Measurements from ENCODE around the gene PEF1. TPM values are rescaled to one million over a fixed set of nuclear protein-coding genes. Genes with fewer than 3 reads are reported as not detected.

PEF1 gene
- total and polyA plus RNA-seq, 2 of the 8 experiments (the other 6 are each of a cell fraction or from before 2014, with no cell fraction given), result 35.2 to 69.2 TPM

DNA sequence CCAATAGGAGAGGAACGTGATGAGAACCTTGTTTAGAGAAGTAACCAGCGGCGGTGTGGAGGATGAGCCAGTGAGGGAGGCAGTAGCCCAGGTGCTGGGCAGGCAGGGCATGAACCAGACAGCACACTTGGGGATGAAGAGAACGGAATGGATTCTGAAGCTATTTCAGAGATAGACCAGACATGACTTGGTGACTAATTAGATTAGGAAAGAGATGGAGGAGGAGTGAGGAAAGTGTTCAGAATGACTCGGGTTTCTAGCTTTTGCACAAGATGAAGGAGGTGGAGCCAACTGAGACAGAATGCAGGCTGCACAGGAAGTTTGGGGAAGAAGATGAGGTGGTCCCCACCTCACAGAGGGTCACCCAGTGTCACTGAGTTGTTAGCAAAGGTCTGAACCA lies 5.1 kb downstream of the PEF1 start (continued):
- TF ChIP-seq BACH1 (IDR thresholded peaks at IDR 0.05; ENCODE audit: low read length) (no peak), KDM5A (IDR thresholded peaks at IDR 0.05; ENCODE audit: low read length) (no peak), JUND (IDR thresholded peaks at IDR 0.05; ENCODE audit: low read length) (no peak), TAF7 (optimal IDR thresholded peaks at IDR 0.05; ENCODE audit: borderline replicate concordance, low read depth, low read length) (no peak), TEAD4 (IDR thresholded peaks at IDR 0.05; ENCODE audit: low read depth, low read length) (no peak), RBBP5 (IDR thresholded peaks at IDR 0.05; ENCODE audit: borderline replicate concordance, low read depth, low read length) (no peak), SIN3A (conservative IDR thresholded peaks at IDR 0.05 in 1 of 2, IDR thresholded peaks at IDR 0.05 in 1 of 2; ENCODE audit: low read depth in 1 of 2, low read length in 2 of 2) (no peak), KDM1A (IDR thresholded peaks at IDR 0.05; ENCODE audit: borderline replicate concordance, low read length) (no peak)
- TF ChIP-seq, protein P1, sequence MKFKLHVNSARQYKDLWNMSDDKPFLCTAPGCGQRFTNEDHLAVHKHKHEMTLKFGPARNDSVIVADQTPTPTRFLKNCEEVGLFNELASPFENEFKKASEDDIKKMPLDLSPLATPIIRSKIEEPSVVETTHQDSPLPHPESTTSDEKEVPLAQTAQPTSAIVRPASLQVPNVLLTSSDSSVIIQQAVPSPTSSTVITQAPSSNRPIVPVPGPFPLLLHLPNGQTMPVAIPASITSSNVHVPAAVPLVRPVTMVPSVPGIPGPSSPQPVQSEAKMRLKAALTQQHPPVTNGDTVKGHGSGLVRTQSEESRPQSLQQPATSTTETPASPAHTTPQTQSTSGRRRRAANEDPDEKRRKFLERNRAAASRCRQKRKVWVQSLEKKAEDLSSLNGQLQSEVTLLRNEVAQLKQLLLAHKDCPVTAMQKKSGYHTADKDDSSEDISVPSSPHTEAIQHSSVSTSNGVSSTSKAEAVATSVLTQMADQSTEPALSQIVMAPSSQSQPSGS (IDR thresholded peaks at IDR 0.05; ENCODE audit: low read length), result no peak
- TF ChIP-seq, protein P2, sequence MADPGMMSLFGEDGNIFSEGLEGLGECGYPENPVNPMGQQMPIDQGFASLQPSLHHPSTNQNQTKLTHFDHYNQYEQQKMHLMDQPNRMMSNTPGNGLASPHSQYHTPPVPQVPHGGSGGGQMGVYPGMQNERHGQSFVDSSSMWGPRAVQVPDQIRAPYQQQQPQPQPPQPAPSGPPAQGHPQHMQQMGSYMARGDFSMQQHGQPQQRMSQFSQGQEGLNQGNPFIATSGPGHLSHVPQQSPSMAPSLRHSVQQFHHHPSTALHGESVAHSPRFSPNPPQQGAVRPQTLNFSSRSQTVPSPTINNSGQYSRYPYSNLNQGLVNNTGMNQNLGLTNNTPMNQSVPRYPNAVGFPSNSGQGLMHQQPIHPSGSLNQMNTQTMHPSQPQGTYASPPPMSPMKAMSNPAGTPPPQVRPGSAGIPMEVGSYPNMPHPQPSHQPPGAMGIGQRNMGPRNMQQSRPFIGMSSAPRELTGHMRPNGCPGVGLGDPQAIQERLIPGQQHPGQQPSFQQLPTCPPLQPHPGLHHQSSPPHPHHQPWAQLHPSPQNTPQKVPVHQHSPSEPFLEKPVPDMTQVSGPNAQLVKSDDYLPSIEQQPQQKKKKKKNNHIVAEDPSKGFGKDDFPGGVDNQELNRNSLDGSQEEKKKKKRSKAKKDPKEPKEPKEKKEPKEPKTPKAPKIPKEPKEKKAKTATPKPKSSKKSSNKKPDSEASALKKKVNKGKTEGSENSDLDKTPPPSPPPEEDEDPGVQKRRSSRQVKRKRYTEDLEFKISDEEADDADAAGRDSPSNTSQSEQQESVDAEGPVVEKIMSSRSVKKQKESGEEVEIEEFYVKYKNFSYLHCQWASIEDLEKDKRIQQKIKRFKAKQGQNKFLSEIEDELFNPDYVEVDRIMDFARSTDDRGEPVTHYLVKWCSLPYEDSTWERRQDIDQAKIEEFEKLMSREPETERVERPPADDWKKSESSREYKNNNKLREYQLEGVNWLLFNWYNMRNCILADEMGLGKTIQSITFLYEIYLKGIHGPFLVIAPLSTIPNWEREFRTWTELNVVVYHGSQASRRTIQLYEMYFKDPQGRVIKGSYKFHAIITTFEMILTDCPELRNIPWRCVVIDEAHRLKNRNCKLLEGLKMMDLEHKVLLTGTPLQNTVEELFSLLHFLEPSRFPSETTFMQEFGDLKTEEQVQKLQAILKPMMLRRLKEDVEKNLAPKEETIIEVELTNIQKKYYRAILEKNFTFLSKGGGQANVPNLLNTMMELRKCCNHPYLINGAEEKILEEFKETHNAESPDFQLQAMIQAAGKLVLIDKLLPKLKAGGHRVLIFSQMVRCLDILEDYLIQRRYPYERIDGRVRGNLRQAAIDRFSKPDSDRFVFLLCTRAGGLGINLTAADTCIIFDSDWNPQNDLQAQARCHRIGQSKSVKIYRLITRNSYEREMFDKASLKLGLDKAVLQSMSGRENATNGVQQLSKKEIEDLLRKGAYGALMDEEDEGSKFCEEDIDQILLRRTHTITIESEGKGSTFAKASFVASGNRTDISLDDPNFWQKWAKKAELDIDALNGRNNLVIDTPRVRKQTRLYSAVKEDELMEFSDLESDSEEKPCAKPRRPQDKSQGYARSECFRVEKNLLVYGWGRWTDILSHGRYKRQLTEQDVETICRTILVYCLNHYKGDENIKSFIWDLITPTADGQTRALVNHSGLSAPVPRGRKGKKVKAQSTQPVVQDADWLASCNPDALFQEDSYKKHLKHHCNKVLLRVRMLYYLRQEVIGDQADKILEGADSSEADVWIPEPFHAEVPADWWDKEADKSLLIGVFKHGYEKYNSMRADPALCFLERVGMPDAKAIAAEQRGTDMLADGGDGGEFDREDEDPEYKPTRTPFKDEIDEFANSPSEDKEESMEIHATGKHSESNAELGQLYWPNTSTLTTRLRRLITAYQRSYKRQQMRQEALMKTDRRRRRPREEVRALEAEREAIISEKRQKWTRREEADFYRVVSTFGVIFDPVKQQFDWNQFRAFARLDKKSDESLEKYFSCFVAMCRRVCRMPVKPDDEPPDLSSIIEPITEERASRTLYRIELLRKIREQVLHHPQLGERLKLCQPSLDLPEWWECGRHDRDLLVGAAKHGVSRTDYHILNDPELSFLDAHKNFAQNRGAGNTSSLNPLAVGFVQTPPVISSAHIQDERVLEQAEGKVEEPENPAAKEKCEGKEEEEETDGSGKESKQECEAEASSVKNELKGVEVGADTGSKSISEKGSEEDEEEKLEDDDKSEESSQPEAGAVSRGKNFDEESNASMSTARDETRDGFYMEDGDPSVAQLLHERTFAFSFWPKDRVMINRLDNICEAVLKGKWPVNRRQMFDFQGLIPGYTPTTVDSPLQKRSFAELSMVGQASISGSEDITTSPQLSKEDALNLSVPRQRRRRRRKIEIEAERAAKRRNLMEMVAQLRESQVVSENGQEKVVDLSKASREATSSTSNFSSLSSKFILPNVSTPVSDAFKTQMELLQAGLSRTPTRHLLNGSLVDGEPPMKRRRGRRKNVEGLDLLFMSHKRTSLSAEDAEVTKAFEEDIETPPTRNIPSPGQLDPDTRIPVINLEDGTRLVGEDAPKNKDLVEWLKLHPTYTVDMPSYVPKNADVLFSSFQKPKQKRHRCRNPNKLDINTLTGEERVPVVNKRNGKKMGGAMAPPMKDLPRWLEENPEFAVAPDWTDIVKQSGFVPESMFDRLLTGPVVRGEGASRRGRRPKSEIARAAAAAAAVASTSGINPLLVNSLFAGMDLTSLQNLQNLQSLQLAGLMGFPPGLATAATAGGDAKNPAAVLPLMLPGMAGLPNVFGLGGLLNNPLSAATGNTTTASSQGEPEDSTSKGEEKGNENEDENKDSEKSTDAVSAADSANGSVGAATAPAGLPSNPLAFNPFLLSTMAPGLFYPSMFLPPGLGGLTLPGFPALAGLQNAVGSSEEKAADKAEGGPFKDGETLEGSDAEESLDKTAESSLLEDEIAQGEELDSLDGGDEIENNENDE (IDR thresholded peaks at IDR 0.05; ENCODE audit: insufficient replicate concordance, low read length), result no peak
